Hepatocyte (in vitro differentiated cells): ENCODE measurements around the gene FABP2.

Experiments
- CTCF ChIP-seq: fragments of 200-600 bp; sonication (generic); IDR thresholded peaks from 2 replicates; pipeline ENCODE4 v1.5.1; 2016; ENCODE audit warnings: antibody characterized with exemption, mild to moderate bottlenecking; ENCODE audit not compliant: poor library complexity
- EZH2 ChIP-seq: fragments of 200-600 bp; sonication (generic); IDR thresholded peaks from 2 replicates; pipeline ENCODE4 v1.6.1; 2016; ENCODE audit warnings: antibody characterized with exemption, mild to moderate bottlenecking, borderline replicate concordance

- no peak for TF ChIP-seq CTCF
- no peak for TF ChIP-seq EZH2
Measured at GRCh38 chr4:119307606-119308005, 14.3 kb downstream of the FABP2 start.
